Measurements from ENCODE around the gene SUGCT. TPM values are rescaled to one million over a fixed set of nuclear protein-coding genes. Genes with fewer than 3 reads are reported as not detected.

Gene SUGCT
- total RNA-seq, 1 donor from 2014 or later, result 1.7 TPM

- Histone ChIP-seq H3K9me3 (no peaks in the 10 kb centered on the region), H3K36me3 (no peaks in the 10 kb centered on the region), H3K27ac (no peak overlapping the region), H3K4me1 (no peaks in the 10 kb centered on the region), H3K27me3 (ENCODE audit: low read depth) (no peaks in the 10 kb centered on the region), H3K4me3 (no peak overlapping the region)
- no peak for DNase-seq
- intact Hi-C loops (cut with DNase I), result no loop called here
- no peak for ATAC-seq
- no peak for TF ChIP-seq CTCF (IDR thresholded peaks at IDR 0.05)
These were observed 663.8 kb downstream of the SUGCT start for GRCh38 chr7:40798613-40799012.

GRCh38 chr7:40799493-40800403, 664.9 kb downstream of the SUGCT start:
- ATAC-seq, result no peak
- no peak overlapping the region for H3K4me3 ChIP-seq
- no peak for DNase-seq
- H3K27me3 ChIP-seq (ENCODE audit: low read depth), result no peaks in the 10 kb centered on the region
- no peak overlapping the region for H3K27ac ChIP-seq
- no peaks in the 10 kb centered on the region for H3K9me3 ChIP-seq
- no peaks in the 10 kb centered on the region for H3K36me3 ChIP-seq
- no peaks in the 10 kb centered on the region for H3K4me1 ChIP-seq
- TF ChIP-seq CTCF (IDR thresholded peaks at IDR 0.05), result no peak
- intact Hi-C loops (cut with DNase I), result no loop called here

DNA sequence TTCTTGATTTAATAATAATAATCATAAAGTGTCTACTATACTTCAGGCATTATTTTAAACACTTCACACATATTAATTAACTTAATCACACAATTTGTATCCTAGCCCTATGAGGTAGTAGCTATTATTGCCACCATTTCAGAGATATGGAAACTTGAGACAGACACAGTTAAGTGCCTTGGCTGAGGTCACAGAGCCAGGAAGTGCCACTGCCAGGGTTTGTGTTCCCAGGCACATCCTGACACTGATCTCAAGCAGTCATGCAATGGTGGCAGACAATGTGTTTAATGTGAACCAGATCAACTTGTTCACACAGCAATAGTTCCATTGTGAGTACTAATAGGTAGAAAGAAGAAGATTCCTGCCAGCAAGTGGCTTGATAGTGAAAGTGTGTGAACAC, 666.0 kb downstream of the SUGCT start:
- Histone ChIP-seq H3K36me3 (no peaks in the 10 kb centered on the region), H3K9me3 (no peaks in the 10 kb centered on the region), H3K4me1 (no peaks in the 10 kb centered on the region), H3K4me3 (no peak overlapping the region), H3K27me3 (ENCODE audit: low read depth) (no peaks in the 10 kb centered on the region), H3K27ac (no peak overlapping the region)
- intact Hi-C loops (cut with DNase I), result no loop called here
- DNase-seq, result no peak
- no peak for ATAC-seq
- TF ChIP-seq CTCF (IDR thresholded peaks at IDR 0.05), result no peak

GRCh38 chr7:40802497-40802896, 667.7 kb downstream of the SUGCT start:
- no peak for DNase-seq
- H3K36me3 ChIP-seq, result no peaks in the 10 kb centered on the region
- H3K27me3 ChIP-seq (ENCODE audit: low read depth), result no peaks in the 10 kb centered on the region
- no peak overlapping the region for H3K4me3 ChIP-seq
- no peak for TF ChIP-seq CTCF (IDR thresholded peaks at IDR 0.05)
- no peak for ATAC-seq
- no peaks in the 10 kb centered on the region for H3K9me3 ChIP-seq
- intact Hi-C loops (cut with DNase I), result no loop called here
- no peak overlapping the region for H3K27ac ChIP-seq
- H3K4me1 ChIP-seq, result no peaks in the 10 kb centered on the region

GRCh38 chr7:40804477-40805215, 669.8 kb downstream of the SUGCT start:
- no peak for DNase-seq
- no peaks in the 10 kb centered on the region for H3K36me3 ChIP-seq
- H3K27ac ChIP-seq, result no peak overlapping the region
- ATAC-seq, result no peak
- H3K27me3 ChIP-seq (ENCODE audit: low read depth), result no peaks in the 10 kb centered on the region
- no peaks in the 10 kb centered on the region for H3K9me3 ChIP-seq
- no peaks in the 10 kb centered on the region for H3K4me1 ChIP-seq
- H3K4me3 ChIP-seq, result no peak overlapping the region
- intact Hi-C loops (cut with DNase I), result no loop called here
- no peak for TF ChIP-seq CTCF (IDR thresholded peaks at IDR 0.05)

Data from lower lobe of right lung (tissue), 2 donors.